Measurements from ENCODE around the gene PTGER1. TPM values are rescaled to one million over a fixed set of nuclear protein-coding genes. Genes with fewer than 3 reads are reported as not detected.
"Not testable (repeated sequence)": the region's sequence is repeated elsewhere in the genome, so short reads cannot be mapped to it uniquely, and the experiment has no call there.

The PTGER1 gene
- total and polyA plus RNA-seq, 2 donors (not counting 1 experiment from before 2014, with no cell fraction given) = 2.3 to 9.7 TPM

GRCh38 chr19:14467391-14467790, 7.8 kb downstream of the PTGER1 start:
- Histone ChIP-seq H2AFZ (ENCODE audit: low read length) (no peak overlapping the region), H3K79me2 (ENCODE audit: control insufficient read depth, insufficient read depth, low read length) (no peaks in the 10 kb centered on the region), H3K27ac (ENCODE audit: insufficient read depth, low read length) (no peak overlapping the region), H3K4me1 (ENCODE audit: control insufficient read depth, extremely low read depth, insufficient read depth, low read length) (no peaks in the 10 kb centered on the region), H3K36me3 (ENCODE audit: control insufficient read depth, insufficient read depth, low read length) (peaks cover 17% of the 10 kb centered on the region), H3K9me3 (ENCODE audit: control insufficient read depth, insufficient read depth, low read depth, low read length) (no peaks in the 10 kb centered on the region), H3K27me3 (ENCODE audit: control insufficient read depth, insufficient read depth, low read length) (no peaks in the 10 kb centered on the region), H3K4me3 (replicated peaks in 1 of 4; ENCODE audit: control extremely low read depth in 1 of 4, insufficient read depth in 1 of 4, low read depth in 3 of 4, low read length in 4 of 4) (no peak overlapping the region), H4K20me1 (ENCODE audit: control insufficient read depth, extremely low read depth, insufficient read depth, low read length) (no peaks in the 10 kb centered on the region), H3K4me2 (ENCODE audit: extremely low read depth, insufficient read depth, low read length) (no peak overlapping the region), H3K9ac (ENCODE audit: insufficient read depth, low read length) (no peak overlapping the region)
- no peak for DNase-seq (ENCODE audit: low read depth in 2 of 2)
- no peak for TF ChIP-seq EZH2 (IDR thresholded peaks at IDR 0.05; ENCODE audit: low read length, missing control alignments)
- TF ChIP-seq, protein P1, sequence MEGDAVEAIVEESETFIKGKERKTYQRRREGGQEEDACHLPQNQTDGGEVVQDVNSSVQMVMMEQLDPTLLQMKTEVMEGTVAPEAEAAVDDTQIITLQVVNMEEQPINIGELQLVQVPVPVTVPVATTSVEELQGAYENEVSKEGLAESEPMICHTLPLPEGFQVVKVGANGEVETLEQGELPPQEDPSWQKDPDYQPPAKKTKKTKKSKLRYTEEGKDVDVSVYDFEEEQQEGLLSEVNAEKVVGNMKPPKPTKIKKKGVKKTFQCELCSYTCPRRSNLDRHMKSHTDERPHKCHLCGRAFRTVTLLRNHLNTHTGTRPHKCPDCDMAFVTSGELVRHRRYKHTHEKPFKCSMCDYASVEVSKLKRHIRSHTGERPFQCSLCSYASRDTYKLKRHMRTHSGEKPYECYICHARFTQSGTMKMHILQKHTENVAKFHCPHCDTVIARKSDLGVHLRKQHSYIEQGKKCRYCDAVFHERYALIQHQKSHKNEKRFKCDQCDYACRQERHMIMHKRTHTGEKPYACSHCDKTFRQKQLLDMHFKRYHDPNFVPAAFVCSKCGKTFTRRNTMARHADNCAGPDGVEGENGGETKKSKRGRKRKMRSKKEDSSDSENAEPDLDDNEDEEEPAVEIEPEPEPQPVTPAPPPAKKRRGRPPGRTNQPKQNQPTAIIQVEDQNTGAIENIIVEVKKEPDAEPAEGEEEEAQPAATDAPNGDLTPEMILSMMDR (conservative IDR thresholded peaks at IDR 0.05 in 1 of 2, IDR thresholded peaks at IDR 0.05 in 1 of 2; ENCODE audit: low read depth in 1 of 2, low read length in 2 of 2) = no peak

DNA sequence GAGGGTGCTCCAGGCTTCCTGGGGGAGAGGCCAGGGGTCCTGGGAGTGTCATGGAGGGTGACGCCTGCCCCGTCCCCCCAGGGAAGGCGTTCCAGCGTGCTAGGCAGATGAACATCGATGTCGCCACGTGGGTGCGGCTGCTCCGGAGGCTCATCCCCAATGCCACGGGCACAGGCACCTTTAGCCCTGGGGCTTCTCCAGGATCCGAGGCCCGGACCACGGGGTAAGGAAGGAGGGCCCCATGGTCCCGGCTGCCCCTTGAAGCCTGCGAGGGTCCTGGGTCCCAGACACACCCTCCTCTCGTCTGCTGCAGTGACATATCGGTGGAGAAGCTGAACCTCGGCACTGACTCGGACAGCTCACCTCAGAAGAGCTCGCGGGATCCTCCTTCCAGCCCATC, 11.4 kb downstream of the PTGER1 start:
- Histone ChIP-seq H3K79me2 (ENCODE audit: control insufficient read depth, insufficient read depth, low read length) (no peaks in the 10 kb centered on the region), H2AFZ (ENCODE audit: low read length) (no peak overlapping the region), H3K36me3 (ENCODE audit: control insufficient read depth, insufficient read depth, low read length) (peaks cover 13% of the 10 kb centered on the region), H3K4me1 (ENCODE audit: control insufficient read depth, extremely low read depth, insufficient read depth, low read length) (no peaks in the 10 kb centered on the region), H3K4me2 (ENCODE audit: extremely low read depth, insufficient read depth, low read length) (no peak overlapping the region), H4K20me1 (ENCODE audit: control insufficient read depth, extremely low read depth, insufficient read depth, low read length) (no peaks in the 10 kb centered on the region), H3K9ac (ENCODE audit: insufficient read depth, low read length) (no peak overlapping the region), H3K27ac (ENCODE audit: insufficient read depth, low read length) (no peak overlapping the region), H3K4me3 (replicated peaks in 1 of 4; ENCODE audit: control extremely low read depth in 1 of 4, insufficient read depth in 1 of 4, low read depth in 3 of 4, low read length in 4 of 4) (no peak overlapping the region), H3K9me3 (ENCODE audit: control insufficient read depth, insufficient read depth, low read depth, low read length) (no peaks in the 10 kb centered on the region), H3K27me3 (ENCODE audit: control insufficient read depth, insufficient read depth, low read length) (no peaks in the 10 kb centered on the region)
- TF ChIP-seq, protein P1 (conservative IDR thresholded peaks at IDR 0.05 in 1 of 2, IDR thresholded peaks at IDR 0.05 in 1 of 2; ENCODE audit: low read depth in 1 of 2, low read length in 2 of 2) = no peak
- no peak for TF ChIP-seq EZH2 (IDR thresholded peaks at IDR 0.05; ENCODE audit: low read length, missing control alignments)
- no peak for DNase-seq (ENCODE audit: low read depth in 2 of 2)

GRCh38 chr19:14462401-14462800, 12.8 kb downstream of the PTGER1 start:
- H3K27me3 ChIP-seq (ENCODE audit: control insufficient read depth, insufficient read depth, low read length); DNase-seq (ENCODE audit: low read depth in 2 of 2); H2AFZ ChIP-seq (ENCODE audit: low read length); H3K4me2 ChIP-seq (ENCODE audit: extremely low read depth, insufficient read depth, low read length); H3K9me3 ChIP-seq (ENCODE audit: control insufficient read depth, insufficient read depth, low read depth, low read length); H3K9ac ChIP-seq (ENCODE audit: insufficient read depth, low read length); H3K79me2 ChIP-seq (ENCODE audit: control insufficient read depth, insufficient read depth, low read length); H4K20me1 ChIP-seq (ENCODE audit: control insufficient read depth, extremely low read depth, insufficient read depth, low read length); H3K4me1 ChIP-seq (ENCODE audit: control insufficient read depth, extremely low read depth, insufficient read depth, low read length); H3K4me3 ChIP-seq (replicated peaks in 1 of 4; ENCODE audit: control extremely low read depth in 1 of 4, insufficient read depth in 1 of 4, low read depth in 3 of 4, low read length in 4 of 4); H3K27ac ChIP-seq (ENCODE audit: insufficient read depth, low read length): not testable (repeated sequence)
- peaks cover 16% of the 10 kb centered on the region for H3K36me3 ChIP-seq (ENCODE audit: control insufficient read depth, insufficient read depth, low read length)
